Measurements from ENCODE around the gene TNFSF9. TPM values are rescaled to one million over a fixed set of nuclear protein-coding genes. Genes with fewer than 3 reads are reported as not detected.

The TNFSF9 gene
- total and polyA plus RNA-seq, 2 experiments from 2014 or later: 0.22 to 0.58 TPM

- no peaks in the 10 kb centered on the region for H3K79me2 ChIP-seq (ENCODE audit: insufficient read depth)
- H3K27me3 ChIP-seq (replicated peaks; ENCODE audit: insufficient read depth): peaks cover 32% of the 10 kb centered on the region
- no peak overlapping the region for H2AFZ ChIP-seq
- TF ChIP-seq EZH2 (IDR thresholded peaks at IDR 0.05; ENCODE audit: insufficient read depth, poor library complexity, severe bottlenecking): no peak
- no peak for TF ChIP-seq EZH2phosphoT487 (IDR thresholded peaks at IDR 0.05; ENCODE audit: insufficient read depth, low read depth)
- no peaks in the 10 kb centered on the region for H3K9me2 ChIP-seq (ENCODE audit: insufficient read depth)
- H3K9me3 ChIP-seq (ENCODE audit: low read depth): no peaks in the 10 kb centered on the region
- H3K4me1 ChIP-seq (ENCODE audit: insufficient read depth): no peaks in the 10 kb centered on the region
- H3K27ac ChIP-seq: no peak overlapping the region
- in situ Hi-C loops (cut with MboI): no loop called here
- no peaks in the 10 kb centered on the region for H3F3A ChIP-seq (ENCODE audit: insufficient read depth)
- 47 to 49% methylated on average over 17 of the region's 17 CpGs for WGBS, 2 experiments (ENCODE audit: low coverage in 1 of 2, low lambda C conversion rate in 2 of 2, missing lambda C conversion rate in 2 of 2)
- H4K20me1 ChIP-seq (ENCODE audit: insufficient read depth): no peaks in the 10 kb centered on the region
- H3K9ac ChIP-seq: no peak overlapping the region
- H3K4me3 ChIP-seq: no peak overlapping the region
- H3K36me3 ChIP-seq (ENCODE audit: low read depth): no peaks in the 10 kb centered on the region
- H3K4me2 ChIP-seq (ENCODE audit: unreplicated experiment): no peak overlapping the region
- no peak for DNase-seq
Measured at GRCh38 chr19:6499052-6499790, 31.6 kb upstream of the TNFSF9 start.

- Histone ChIP-seq H3K27me3 (replicated peaks; ENCODE audit: insufficient read depth) (peaks cover 32% of the 10 kb centered on the region), H3K9me2 (ENCODE audit: insufficient read depth) (no peaks in the 10 kb centered on the region), H3F3A (ENCODE audit: insufficient read depth) (no peaks in the 10 kb centered on the region), H2AFZ (no peak overlapping the region), H3K9me3 (ENCODE audit: low read depth) (no peaks in the 10 kb centered on the region), H4K20me1 (ENCODE audit: insufficient read depth) (no peaks in the 10 kb centered on the region), H3K36me3 (ENCODE audit: low read depth) (no peaks in the 10 kb centered on the region), H3K79me2 (ENCODE audit: insufficient read depth) (no peaks in the 10 kb centered on the region), H3K4me1 (ENCODE audit: insufficient read depth) (no peaks in the 10 kb centered on the region), H3K4me3 (no peak overlapping the region), H3K9ac (no peak overlapping the region), H3K27ac (no peak overlapping the region), H3K4me2 (ENCODE audit: unreplicated experiment) (no peak overlapping the region)
- no peak for DNase-seq
- in situ Hi-C loops (cut with MboI): no loop called here
- TF ChIP-seq EZH2 (IDR thresholded peaks at IDR 0.05; ENCODE audit: insufficient read depth, poor library complexity, severe bottlenecking) (no peak), EZH2phosphoT487 (IDR thresholded peaks at IDR 0.05; ENCODE audit: insufficient read depth, low read depth) (no peak)
- WGBS, 2 experiments (ENCODE audit: low coverage in 1 of 2, low lambda C conversion rate in 2 of 2, missing lambda C conversion rate in 2 of 2): 60 to 61% methylated on average over 23 to 24 of the region's 24 CpGs
Measured at GRCh38 chr19:6500837-6501739, 29.7 kb upstream of the TNFSF9 start.

- 1 to 2% methylated on average over 50 to 64 of the region's 71 CpGs for WGBS, 2 experiments (ENCODE audit: low coverage in 1 of 2, low lambda C conversion rate in 2 of 2, missing lambda C conversion rate in 2 of 2)
- in situ Hi-C loops (cut with MboI): no loop called here
- TF ChIP-seq EZH2 (IDR thresholded peaks at IDR 0.05; ENCODE audit: insufficient read depth, poor library complexity, severe bottlenecking): no peak
- no peak for TF ChIP-seq EZH2phosphoT487 (IDR thresholded peaks at IDR 0.05; ENCODE audit: insufficient read depth, low read depth)
Measured at GRCh38 chr19:6501740-6502648, 28.8 kb upstream of the TNFSF9 start, which contains the start of gene TUBB4A. TSS of gene TUBB4A (minus strand) at chr19:6502309. CDS start at chr19:6502212, 97 bp downstream.

More at GRCh38 chr19:6501740-6502648, 28.8 kb upstream of the TNFSF9 start, which contains the start of gene TUBB4A:
- Histone ChIP-seq H2AFZ (no peak within 1 kb of the TSS), H4K20me1 (ENCODE audit: insufficient read depth) (no peaks in the 10 kb centered on the region), H3K9ac (no peak within 1 kb of the TSS), H3K4me1 (ENCODE audit: insufficient read depth) (no peaks in the 10 kb centered on the region), H3K36me3 (ENCODE audit: low read depth) (no peaks in the 10 kb centered on the region), H3F3A (ENCODE audit: insufficient read depth) (no peaks in the 10 kb centered on the region), H3K4me2 (ENCODE audit: unreplicated experiment) (no peak within 1 kb of the TSS), H3K4me3 (peak within 1 kb of the TSS; percentile 44), H3K27ac (no peak within 1 kb of the TSS), H3K79me2 (ENCODE audit: insufficient read depth) (no peaks in the 10 kb centered on the region), H3K27me3 (replicated peaks; ENCODE audit: insufficient read depth) (peaks cover 32% of the 10 kb centered on the region), H3K9me3 (ENCODE audit: low read depth) (no peaks in the 10 kb centered on the region), H3K9me2 (ENCODE audit: insufficient read depth) (no peaks in the 10 kb centered on the region)
- no peak for DNase-seq

Data from GM23248 (cell line).